ENCODE measurements around the gene HLA-DPA1.

DNA sequence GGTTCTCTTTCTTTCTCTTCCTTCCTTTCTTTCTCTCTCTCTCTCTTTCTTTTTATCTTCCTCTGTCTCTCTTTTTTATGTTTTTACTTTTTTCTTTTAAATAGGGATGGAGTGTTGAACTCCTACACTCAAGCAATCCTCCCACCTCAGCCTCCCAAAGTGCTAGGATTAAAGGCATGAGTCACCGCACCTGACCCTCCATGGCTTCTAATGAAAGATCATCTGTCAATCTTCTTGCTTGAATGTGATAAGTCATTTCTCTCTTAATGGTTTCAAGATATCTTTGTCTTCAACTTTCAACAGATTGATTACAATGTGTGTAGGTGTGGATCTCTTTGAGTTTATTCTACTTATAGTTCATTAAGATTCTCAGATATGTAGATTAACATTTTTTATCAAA is 38.9 kb downstream of the HLA-DPA1 start:
- TF ChIP-seq, protein P1, sequence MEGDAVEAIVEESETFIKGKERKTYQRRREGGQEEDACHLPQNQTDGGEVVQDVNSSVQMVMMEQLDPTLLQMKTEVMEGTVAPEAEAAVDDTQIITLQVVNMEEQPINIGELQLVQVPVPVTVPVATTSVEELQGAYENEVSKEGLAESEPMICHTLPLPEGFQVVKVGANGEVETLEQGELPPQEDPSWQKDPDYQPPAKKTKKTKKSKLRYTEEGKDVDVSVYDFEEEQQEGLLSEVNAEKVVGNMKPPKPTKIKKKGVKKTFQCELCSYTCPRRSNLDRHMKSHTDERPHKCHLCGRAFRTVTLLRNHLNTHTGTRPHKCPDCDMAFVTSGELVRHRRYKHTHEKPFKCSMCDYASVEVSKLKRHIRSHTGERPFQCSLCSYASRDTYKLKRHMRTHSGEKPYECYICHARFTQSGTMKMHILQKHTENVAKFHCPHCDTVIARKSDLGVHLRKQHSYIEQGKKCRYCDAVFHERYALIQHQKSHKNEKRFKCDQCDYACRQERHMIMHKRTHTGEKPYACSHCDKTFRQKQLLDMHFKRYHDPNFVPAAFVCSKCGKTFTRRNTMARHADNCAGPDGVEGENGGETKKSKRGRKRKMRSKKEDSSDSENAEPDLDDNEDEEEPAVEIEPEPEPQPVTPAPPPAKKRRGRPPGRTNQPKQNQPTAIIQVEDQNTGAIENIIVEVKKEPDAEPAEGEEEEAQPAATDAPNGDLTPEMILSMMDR (conservative IDR thresholded peaks at IDR 0.05; ENCODE audit: low read length): no peak
- TF ChIP-seq EZH2phosphoT487 (IDR thresholded peaks at IDR 0.05; ENCODE audit: borderline replicate concordance): no peak
